Kidney tubule cell (primary cell): ENCODE results near the gene CIAPIN1.

Experiments
- DNase-seq: peaks from one replicate; pipeline ENCODE4 v3.0.0-alpha.2; 2018; ENCODE audit warnings: low spot score

Gene CIAPIN1

GRCh38 chr16:57447186-57447962 is at the start of gene CIAPIN1, which contains the start of gene COQ9:
Gene CIAPIN1 (minus strand): TSS chr16:57447385. CDS start chr16:57440928, 6,457 bp downstream.
Gene COQ9 (plus strand): TSS chr16:57447479. CDS start chr16:57447506, 27 bp downstream.
- peak; percentile 95 for DNase-seq

GRCh38 chr16:57493767-57494166 is 46.6 kb upstream of the CIAPIN1 start:
- DNase-seq = no peak

GRCh38 chr16:57489229-57489628 is 42.0 kb upstream of the CIAPIN1 start:
- no peak for DNase-seq

GRCh38 chr16:57486858-57487834 is 40.0 kb upstream of the CIAPIN1 start:
- no peak for DNase-seq

GRCh38 chr16:57485916-57486857 is 39.0 kb upstream of the CIAPIN1 start, which contains the start of gene DOK4:
Gene DOK4 (minus strand): TSS chr16:57486493. CDS start chr16:57479507, 6,986 bp downstream.
- peak; percentile 79 for DNase-seq

- DNase-seq = peak; percentile 40
These were observed 38.1 kb upstream of the CIAPIN1 start for GRCh38 chr16:57485091-57485915.

GRCh38 chr16:57484515-57485005 is 37.4 kb upstream of the CIAPIN1 start:
- no peak for DNase-seq

GRCh38 chr16:57483725-57484514 is 36.7 kb upstream of the CIAPIN1 start:
- no peak for DNase-seq

GRCh38 chr16:57482845-57483545 is 35.8 kb upstream of the CIAPIN1 start:
- no peak for DNase-seq

GRCh38 chr16:57481421-57481820 is 34.2 kb upstream of the CIAPIN1 start:
- no peak for DNase-seq

- no peak for DNase-seq
These were observed 33.6 kb upstream of the CIAPIN1 start for GRCh38 chr16:57480754-57481230.

GRCh38 chr16:57479976-57480753 is 33.0 kb upstream of the CIAPIN1 start:
- DNase-seq = peak; percentile 81

- DNase-seq = peak; percentile 71
These were observed 32.2 kb upstream of the CIAPIN1 start for GRCh38 chr16:57479205-57479975.

GRCh38 chr16:57478396-57479204 is 31.4 kb upstream of the CIAPIN1 start:
- DNase-seq = no peak

- DNase-seq = no peak
These were observed 30.5 kb upstream of the CIAPIN1 start for GRCh38 chr16:57477531-57478202.
